Measurements from ENCODE around the gene TBC1D9B. TPM values are rescaled to one million over a fixed set of nuclear protein-coding genes. Genes with fewer than 3 reads are reported as not detected.

The TBC1D9B gene
- total and polyA plus RNA-seq, 2 of the 13 experiments (the other 11 are each of a cell fraction or from before 2014, with no cell fraction given), result 35.0 to 50.0 TPM

DNA sequence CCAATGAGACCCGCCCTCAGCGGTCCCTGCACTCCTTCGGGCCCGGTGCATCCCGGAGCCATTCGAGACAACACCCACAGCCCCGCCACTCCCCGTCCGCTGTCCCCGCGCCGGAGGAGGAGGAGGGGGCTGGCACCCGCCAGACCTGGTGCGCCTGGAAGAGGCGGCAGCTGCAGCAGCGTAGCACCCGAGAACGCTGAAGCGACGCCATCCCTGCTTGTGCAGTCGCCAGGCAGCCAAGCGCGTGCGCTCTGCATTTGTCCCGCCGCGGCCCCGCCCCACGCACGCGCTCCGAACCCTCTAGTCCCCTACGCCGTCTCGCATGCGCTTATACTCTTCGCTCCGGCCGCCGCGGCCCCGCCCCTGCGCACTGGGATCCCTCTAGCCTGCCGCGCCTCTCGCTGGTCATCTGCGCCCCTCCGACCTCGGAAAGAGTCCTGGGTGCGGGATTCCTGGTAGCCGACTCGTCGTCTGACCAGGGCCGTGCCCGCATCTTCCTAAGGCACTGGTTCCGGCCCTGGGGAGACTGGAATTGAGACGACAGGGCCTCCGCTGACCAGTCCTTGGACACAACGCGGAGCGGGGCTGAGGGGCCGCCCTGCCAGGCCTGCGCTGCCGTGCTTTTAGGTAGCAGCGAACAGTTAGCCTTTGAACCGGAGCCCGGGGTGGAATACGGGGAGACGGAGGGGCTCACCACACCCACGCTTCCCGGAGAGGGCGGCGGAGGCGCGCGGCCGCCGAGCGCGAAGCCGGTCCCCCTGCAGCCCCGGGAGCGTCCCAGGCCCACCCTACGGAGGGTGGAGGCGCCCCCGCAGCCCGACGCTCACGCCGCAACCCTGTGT, 48.9 kb downstream of the TBC1D9B start, which contains the start of gene MRNIP (continued):
- TF ChIP-seq KIAA2018 (CRISPR knock-in tag; IDR thresholded peaks at IDR 0.05; ENCODE audit: borderline replicate concordance) (no peak), KDM2A (CRISPR knock-in tag; IDR thresholded peaks at IDR 0.05; ENCODE audit: borderline replicate concordance, low read depth) (peak; percentile 99), ZMYM4 (CRISPR knock-in tag; IDR thresholded peaks at IDR 0.05) (peak; percentile 81), STAG1 (CRISPR knock-in tag; IDR thresholded peaks at IDR 0.05) (no peak), ZNF350 (CRISPR knock-in tag; IDR thresholded peaks at IDR 0.05; ENCODE audit: borderline replicate concordance, low read depth) (peak; percentile 81; the same call in 1 of the 2 replicates), ATF1 (CRISPR knock-in tag; IDR thresholded peaks at IDR 0.05) (no peak), REL (CRISPR knock-in tag; conservative IDR thresholded peaks at IDR 0.05) (peak; percentile 81), SRSF4 (IDR thresholded peaks at IDR 0.05; ENCODE audit: low read depth, low read length, poor library complexity, severe bottlenecking) (no peak), ZBTB2 (CRISPR knock-in tag; IDR thresholded peaks at IDR 0.05; ENCODE audit: low read depth) (peak; percentile 39; the same call in 1 of the 2 replicates), ZIK1 (CRISPR knock-in tag; IDR thresholded peaks at IDR 0.05; ENCODE audit: borderline replicate concordance, low read depth) (peak; percentile 69; the same call in 1 of the 2 replicates), RBAK (CRISPR knock-in tag; IDR thresholded peaks at IDR 0.05) (no peak), TCF7L2 (IDR thresholded peaks at IDR 0.05; ENCODE audit: low read depth, low read length) (no peak)
- TF ChIP-seq, protein P1, sequence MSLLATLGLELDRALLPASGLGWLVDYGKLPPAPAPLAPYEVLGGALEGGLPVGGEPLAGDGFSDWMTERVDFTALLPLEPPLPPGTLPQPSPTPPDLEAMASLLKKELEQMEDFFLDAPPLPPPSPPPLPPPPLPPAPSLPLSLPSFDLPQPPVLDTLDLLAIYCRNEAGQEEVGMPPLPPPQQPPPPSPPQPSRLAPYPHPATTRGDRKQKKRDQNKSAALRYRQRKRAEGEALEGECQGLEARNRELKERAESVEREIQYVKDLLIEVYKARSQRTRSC (CRISPR knock-in tag; IDR thresholded peaks at IDR 0.05; ENCODE audit: low read depth), result peak; percentile 78; the same call in 1 of the 2 replicates
- TF ChIP-seq, protein P2, sequence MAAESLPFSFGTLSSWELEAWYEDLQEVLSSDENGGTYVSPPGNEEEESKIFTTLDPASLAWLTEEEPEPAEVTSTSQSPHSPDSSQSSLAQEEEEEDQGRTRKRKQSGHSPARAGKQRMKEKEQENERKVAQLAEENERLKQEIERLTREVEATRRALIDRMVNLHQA (CRISPR knock-in tag; IDR thresholded peaks at IDR 0.05), result no peak
- TF ChIP-seq, protein P3, sequence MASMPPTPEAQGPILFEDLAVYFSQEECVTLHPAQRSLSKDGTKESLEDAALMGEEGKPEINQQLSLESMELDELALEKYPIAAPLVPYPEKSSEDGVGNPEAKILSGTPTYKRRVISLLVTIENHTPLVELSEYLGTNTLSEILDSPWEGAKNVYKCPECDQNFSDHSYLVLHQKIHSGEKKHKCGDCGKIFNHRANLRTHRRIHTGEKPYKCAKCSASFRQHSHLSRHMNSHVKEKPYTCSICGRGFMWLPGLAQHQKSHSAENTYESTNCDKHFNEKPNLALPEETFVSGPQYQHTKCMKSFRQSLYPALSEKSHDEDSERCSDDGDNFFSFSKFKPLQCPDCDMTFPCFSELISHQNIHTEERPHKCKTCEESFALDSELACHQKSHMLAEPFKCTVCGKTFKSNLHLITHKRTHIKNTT (CRISPR knock-in tag; IDR thresholded peaks at IDR 0.05), result no peak

Data from HepG2 (cell line).